Caco-2 (cell line): ENCODE measurements around the gene FAXC. TPM values are rescaled to one million over a fixed set of nuclear protein-coding genes. Genes with fewer than 3 reads are reported as not detected.

ENCODE experiments used
- BruUV-seq: library from RNA; stranded (reverse); fragments of 400-500 nt; replicated peaks from 2 replicates; lab custom pipeline; 2021; lab: Mats Ljungman, UMichigan
- CTCF ChIA-PET: fragments of 300-600 bp; sonication (Branson Sonifier 250); formaldehyde crosslinking; loops from one replicate; lab custom pipeline; 2022; ENCODE audit warnings: antibody characterized with exemption; lab: Charles Lee
- POLR2A ChIA-PET: fragments of 300-600 bp; sonication (Branson Sonifier 250); formaldehyde crosslinking; loops from one replicate; lab custom pipeline; 2022; ENCODE audit warnings: antibody characterized with exemption; lab: Charles Lee
- DNase-seq, 2 experiments: peaks; one replicate each; pipeline versions ENCODE4 v3.0.0 to v3.0.0-alpha.2; 2020 to 2022
- H3K27me3 ChIP-seq: replicated peaks from 2 replicates; pipeline ENCODE4 v1.6.0; 2011; ENCODE audit warnings: low read length; ENCODE audit not compliant: control insufficient read depth, insufficient read depth
- H3K36me3 ChIP-seq: 2 replicates; pipeline ENCODE4 v1.5.1; 2011; ENCODE audit warnings: low read length; ENCODE audit not compliant: control insufficient read depth, insufficient read depth
- H3K4me1 ChIP-seq: fragments of 250-450 bp; sonication (Bioruptor Pico); 2 replicates; pipeline ENCODE4 v1.5.1; 2020; ENCODE audit warnings: mild to moderate bottlenecking
- H3K4me3 ChIP-seq: 2 replicates; pipeline ENCODE4 v1.5.1; 2011; ENCODE audit warnings: low read depth, mild to moderate bottlenecking, control low read depth, low read length
- H3K9me3 ChIP-seq: fragments of 250-450 bp; sonication (Bioruptor Pico); 2 replicates; pipeline ENCODE4 v1.5.1; 2020; ENCODE audit warnings: mild to moderate bottlenecking, moderate library complexity
- H3K27ac Mint-ChIP-seq: one replicate; pipeline ENCODE4 v1.8.0; 2022; ENCODE audit warnings: mixed read lengths; ENCODE audit not compliant: unreplicated experiment
- H3K27me3 Mint-ChIP-seq: one replicate; pipeline ENCODE4 v1.8.0; 2022; ENCODE audit warnings: mixed read lengths; ENCODE audit not compliant: insufficient read depth, unreplicated experiment
- H3K36me3 Mint-ChIP-seq: one replicate; pipeline ENCODE4 v1.8.0; 2022; ENCODE audit warnings: mild to moderate bottlenecking, mixed read lengths; ENCODE audit not compliant: insufficient read depth, unreplicated experiment
- H3K4me1 Mint-ChIP-seq: one replicate; pipeline ENCODE4 v1.8.0; 2022; ENCODE audit warnings: low read depth, mixed read lengths; ENCODE audit not compliant: unreplicated experiment
- H3K4me3 Mint-ChIP-seq: one replicate; pipeline ENCODE4 v1.8.0; 2022; ENCODE audit warnings: mild to moderate bottlenecking, moderate library complexity, mixed read lengths; ENCODE audit not compliant: unreplicated experiment
- H3K9me3 Mint-ChIP-seq: one replicate; pipeline ENCODE4 v1.8.0; 2022; ENCODE audit warnings: mixed read lengths; ENCODE audit not compliant: unreplicated experiment
- CTCF ChIP-seq, 2 experiments: fragments of 200-600 bp in 1 of 2; IDR thresholded peaks; 1 replicate in 1 of 2; 2 replicates in 1 of 2; pipeline versions ENCODE4 v1.5.1 to v1.8.0; 2011 to 2022; ENCODE audit warnings: antibody characterized with exemption in 1 of 2, control low read depth in 1 of 2, inconsistent platforms in 1 of 2, low read depth in 1 of 2, low read length in 1 of 2, mild to moderate bottlenecking in 1 of 2, moderate library complexity in 1 of 2; ENCODE audit not compliant: insufficient read depth in 1 of 2, severe bottlenecking in 1 of 2, unreplicated experiment in 1 of 2
- intact Hi-C: fragments of 100-400 bp; cut with micrococcal nuclease; formaldehyde crosslinking; loops from one replicate; pipeline ENCODE4 v1.10.0; 2022; ENCODE audit not compliant: unreplicated experiment
- total RNA-seq: library from RNA; stranded (reverse); gene quantifications from 2 replicates; pipeline ENCODE4 v1.2.3, GENCODE V29; 2022

FAXC gene
- total RNA-seq, 1 experiment from 2014 or later = 0.16 TPM

- no peak for DNase-seq
- no peaks in the 10 kb centered on the region for H3K27me3 ChIP-seq
- no peaks in the 10 kb centered on the region for H3K36me3 ChIP-seq
- Mint-ChIP-seq H3K27ac (no peak overlapping the region), H3K36me3 (no peaks in the 10 kb centered on the region), H3K9me3 (no peaks in the 10 kb centered on the region), H3K27me3 (peaks cover 7% of the 10 kb centered on the region), H3K4me3 (no peak overlapping the region), H3K4me1 (no peaks in the 10 kb centered on the region)
- no peaks in the 10 kb centered on the region for H3K9me3 ChIP-seq
- POLR2A ChIA-PET = no interaction called here
- CTCF ChIA-PET = no interaction called here
- H3K4me3 ChIP-seq = no peak overlapping the region
- intact Hi-C loops = no loop called here
- no TSS peak for BruUV-seq
- TF ChIP-seq CTCF (IDR thresholded peaks at IDR 0.05; ENCODE audit: insufficient read depth in 1 of 2, low read depth in 1 of 2, low read length in 1 of 2, severe bottlenecking in 1 of 2, unreplicated experiment in 1 of 2) = no peak
- no peaks in the 10 kb centered on the region for H3K4me1 ChIP-seq
Observed at GRCh38 chr6:99347804-99348203, 1.7 kb downstream of the FAXC start.

- TF ChIP-seq CTCF (IDR thresholded peaks at IDR 0.05; ENCODE audit: insufficient read depth in 1 of 2, low read depth in 1 of 2, low read length in 1 of 2, severe bottlenecking in 1 of 2, unreplicated experiment in 1 of 2) = no peak
- Mint-ChIP-seq H3K4me1 (no peaks in the 10 kb centered on the region), H3K27ac (no peak overlapping the region), H3K4me3 (no peak overlapping the region), H3K9me3 (no peaks in the 10 kb centered on the region), H3K36me3 (no peaks in the 10 kb centered on the region), H3K27me3 (peaks cover 7% of the 10 kb centered on the region)
- Histone ChIP-seq H3K27me3 (no peaks in the 10 kb centered on the region), H3K4me1 (no peaks in the 10 kb centered on the region), H3K4me3 (no peak overlapping the region), H3K36me3 (no peaks in the 10 kb centered on the region), H3K9me3 (no peaks in the 10 kb centered on the region)
- ChIA-PET POLR2A (no interaction called here), CTCF (no interaction called here)
- intact Hi-C loops = no loop called here
- BruUV-seq = no TSS peak
- no peak for DNase-seq
Observed at GRCh38 chr6:99346595-99346994, 2.9 kb downstream of the FAXC start.

GRCh38 chr6:99345164-99345563 lies 4.3 kb downstream of the FAXC start:
- Mint-ChIP-seq H3K27me3 (peaks cover 3% of the 10 kb centered on the region), H3K9me3 (no peaks in the 10 kb centered on the region), H3K36me3 (no peaks in the 10 kb centered on the region), H3K4me1 (no peaks in the 10 kb centered on the region), H3K27ac (no peak overlapping the region), H3K4me3 (no peak overlapping the region)
- no TSS peak for BruUV-seq
- Histone ChIP-seq H3K36me3 (no peaks in the 10 kb centered on the region), H3K4me1 (no peaks in the 10 kb centered on the region), H3K9me3 (no peaks in the 10 kb centered on the region), H3K4me3 (no peak overlapping the region), H3K27me3 (no peaks in the 10 kb centered on the region)
- DNase-seq = no peak
- ChIA-PET POLR2A (no interaction called here), CTCF (no interaction called here)
- no peak for TF ChIP-seq CTCF (IDR thresholded peaks at IDR 0.05; ENCODE audit: insufficient read depth in 1 of 2, low read depth in 1 of 2, low read length in 1 of 2, severe bottlenecking in 1 of 2, unreplicated experiment in 1 of 2)
- intact Hi-C loops = no loop called here
